SK-N-DZ (cell line): Measurements from ENCODE around the gene PMFBP1. TPM values are rescaled to one million over a fixed set of nuclear protein-coding genes. Genes with fewer than 3 reads are reported as not detected.
A peak's percentile ranks its signal among the peaks of the same experiment; 100 is the strongest.

ENCODE experiments used
- DNase-seq: peaks from one replicate; pipeline ENCODE4 v3.0.0-alpha.2; 2015; ENCODE audit warnings: low spot score
- polyA plus RNA-seq, 2 experiments: library from polyadenylated mRNA; depleted of rRNA; stranded (reverse); fragments of >200 nt; gene quantifications; 2 replicates each; pipeline ENCODE4 v1.2.3, GENCODE V29; 2014

PMFBP1 gene
- polyA plus RNA-seq (2014; cell fraction: cytosol; rRNA removed): 0.02 and 0.06 TPM in 2 replicates
- 0.88 and 6.6 TPM in 2 replicates for polyA plus RNA-seq (2014; cell fraction: nucleus; rRNA removed)

GRCh38 chr16:72172105-72173034 lies at the start of gene PMFBP1:
Gene PMFBP1 (minus strand): TSS chr16:72172155. CDS start chr16:72171208, 947 bp downstream.
- no peak for DNase-seq

GRCh38 chr16:72221630-72222024 lies 49.7 kb upstream of the PMFBP1 start:
- DNase-seq: no peak

- DNase-seq: no peak
Observed at GRCh38 chr16:72220875-72221629, 49.1 kb upstream of the PMFBP1 start.

GRCh38 chr16:72219282-72219681 lies 47.3 kb upstream of the PMFBP1 start:
- no peak for DNase-seq

- no peak for DNase-seq
Observed at GRCh38 chr16:72216767-72217166, 44.8 kb upstream of the PMFBP1 start.

- DNase-seq: no peak
Observed at GRCh38 chr16:72214821-72215220, 42.9 kb upstream of the PMFBP1 start.

GRCh38 chr16:72211110-72211509 lies 39.2 kb upstream of the PMFBP1 start:
- DNase-seq: no peak

- no peak for DNase-seq
Observed at GRCh38 chr16:72210555-72210954, 38.6 kb upstream of the PMFBP1 start.

- DNase-seq: no peak
Observed at GRCh38 chr16:72210072-72210471, 38.1 kb upstream of the PMFBP1 start.

- DNase-seq: no peak
Observed at GRCh38 chr16:72206299-72206698, 34.3 kb upstream of the PMFBP1 start.

GRCh38 chr16:72203401-72203800 lies 31.4 kb upstream of the PMFBP1 start:
- DNase-seq: no peak

- DNase-seq: no peak
Observed at GRCh38 chr16:72202014-72202413, 30.1 kb upstream of the PMFBP1 start.

- no peak for DNase-seq
Observed at GRCh38 chr16:72201387-72201786, 29.4 kb upstream of the PMFBP1 start.

- DNase-seq: no peak
Observed at GRCh38 chr16:72199761-72200337, 27.9 kb upstream of the PMFBP1 start.

GRCh38 chr16:72198771-72199201 lies 26.8 kb upstream of the PMFBP1 start:
- peak; percentile 98 for DNase-seq

GRCh38 chr16:72198021-72198711 lies 26.2 kb upstream of the PMFBP1 start:
- DNase-seq: peak; percentile 94

GRCh38 chr16:72197545-72197944 lies 25.6 kb upstream of the PMFBP1 start:
- peak; percentile 61 for DNase-seq

GRCh38 chr16:72195609-72196008 lies 23.7 kb upstream of the PMFBP1 start:
- DNase-seq: peak; percentile 80

- no peak for DNase-seq
Observed at GRCh38 chr16:72191551-72191950, 19.6 kb upstream of the PMFBP1 start.

GRCh38 chr16:72189865-72190371 lies 18.0 kb upstream of the PMFBP1 start:
- no peak for DNase-seq

GRCh38 chr16:72188541-72188940 lies 16.6 kb upstream of the PMFBP1 start:
- DNase-seq: no peak
